HG03457 (cell line): ENCODE data around the gene TMEM187.

ENCODE experiments used
- ATAC-seq: cut with Tn5 transposase; IDR thresholded peaks from one replicate; pipeline ENCODE4 v1.9.1; 2021; ENCODE audit warnings: moderate number of reproducible peaks; ENCODE audit not compliant: unreplicated experiment

Gene TMEM187, protein sequence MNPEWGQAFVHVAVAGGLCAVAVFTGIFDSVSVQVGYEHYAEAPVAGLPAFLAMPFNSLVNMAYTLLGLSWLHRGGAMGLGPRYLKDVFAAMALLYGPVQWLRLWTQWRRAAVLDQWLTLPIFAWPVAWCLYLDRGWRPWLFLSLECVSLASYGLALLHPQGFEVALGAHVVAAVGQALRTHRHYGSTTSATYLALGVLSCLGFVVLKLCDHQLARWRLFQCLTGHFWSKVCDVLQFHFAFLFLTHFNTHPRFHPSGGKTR

DNA sequence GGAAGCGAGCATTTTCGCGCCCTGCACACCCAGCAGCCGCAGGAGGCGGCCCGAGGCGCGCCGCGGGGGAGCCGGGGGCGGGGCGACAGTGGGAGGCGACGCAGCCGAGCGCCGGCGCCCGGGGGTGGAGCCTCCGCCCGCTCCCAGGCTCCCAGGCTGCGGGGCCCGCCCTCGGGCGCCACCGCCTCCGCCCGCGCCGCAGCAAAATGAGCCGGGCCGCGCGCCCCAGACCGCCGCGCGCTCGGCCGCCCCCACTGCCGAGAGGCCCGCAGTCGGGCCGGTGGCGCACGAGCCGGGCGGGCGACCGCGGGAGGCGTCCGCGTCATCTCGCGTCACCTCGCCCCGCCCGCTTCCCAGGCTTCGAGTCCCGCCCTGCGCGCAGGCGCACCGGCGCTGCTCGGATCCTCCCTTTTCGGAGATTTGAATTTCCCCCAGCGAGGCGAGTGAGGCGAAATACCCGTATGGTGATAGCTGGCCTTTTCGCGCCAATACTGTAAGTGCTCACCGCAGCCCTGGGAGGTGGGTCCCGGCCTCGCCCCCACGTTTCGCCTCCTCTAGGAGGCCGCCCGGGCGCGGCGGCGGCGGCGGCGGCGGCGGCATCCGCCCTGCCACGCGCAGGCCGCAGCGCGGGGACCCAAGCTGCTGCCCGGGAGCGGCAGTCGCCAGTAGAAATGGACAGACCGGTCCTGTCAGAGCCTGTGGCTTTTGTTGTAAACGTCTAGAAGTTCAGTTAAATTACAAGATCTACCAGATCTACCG, at the start of gene TMEM187:
TSS of gene TMEM187 (plus strand) at position 387 of the 759 bp plus-strand sequence. CDS start 9,309 bp downstream, outside the sequence.
- ATAC-seq: peak; percentile 41

DNA sequence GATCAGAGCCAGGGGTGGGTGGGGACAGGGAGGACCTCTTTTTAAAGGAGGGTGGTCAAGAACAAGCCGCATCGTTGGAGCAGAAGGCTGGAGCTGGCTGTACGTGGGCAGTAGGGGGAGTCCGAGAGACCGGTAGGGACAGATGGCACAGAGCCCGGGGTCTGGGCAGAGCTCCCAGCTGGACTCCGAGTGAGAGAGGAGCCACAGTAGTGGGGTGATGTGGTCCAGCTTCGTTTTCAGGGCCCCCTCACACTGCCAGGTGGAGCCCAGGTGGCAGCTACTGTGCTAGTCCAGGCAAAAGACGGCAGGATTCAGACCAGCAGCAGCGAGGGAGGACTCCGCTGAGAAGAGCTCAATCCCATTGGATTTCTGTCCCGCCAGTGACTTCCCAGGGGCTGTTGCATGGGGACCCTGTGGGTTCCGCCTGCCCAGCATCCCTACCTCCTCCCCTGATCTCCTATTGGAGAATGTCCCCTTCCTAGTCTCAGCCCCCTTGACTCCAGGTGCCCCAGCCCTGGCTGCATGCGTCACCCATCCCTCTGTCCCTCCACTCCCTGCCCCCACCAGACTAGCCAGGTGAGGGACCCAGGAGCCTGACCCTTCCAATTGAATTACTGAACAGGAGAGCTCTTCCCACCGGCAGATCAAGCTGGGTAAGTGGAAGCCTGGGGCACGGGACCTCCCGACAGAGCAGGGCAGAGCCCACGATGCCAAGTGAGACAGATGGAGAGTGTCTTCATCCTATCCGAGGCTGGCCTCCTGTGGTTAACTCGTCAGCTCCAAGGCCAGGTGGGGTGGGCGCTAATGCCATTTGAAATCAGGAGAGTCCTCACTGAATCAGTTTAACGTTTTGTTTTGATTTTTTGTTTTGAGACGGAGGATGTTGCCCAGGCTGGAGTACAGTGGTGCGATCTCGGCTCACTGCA, 49.4 kb upstream of the TMEM187 start:
- ATAC-seq: no peak

DNA sequence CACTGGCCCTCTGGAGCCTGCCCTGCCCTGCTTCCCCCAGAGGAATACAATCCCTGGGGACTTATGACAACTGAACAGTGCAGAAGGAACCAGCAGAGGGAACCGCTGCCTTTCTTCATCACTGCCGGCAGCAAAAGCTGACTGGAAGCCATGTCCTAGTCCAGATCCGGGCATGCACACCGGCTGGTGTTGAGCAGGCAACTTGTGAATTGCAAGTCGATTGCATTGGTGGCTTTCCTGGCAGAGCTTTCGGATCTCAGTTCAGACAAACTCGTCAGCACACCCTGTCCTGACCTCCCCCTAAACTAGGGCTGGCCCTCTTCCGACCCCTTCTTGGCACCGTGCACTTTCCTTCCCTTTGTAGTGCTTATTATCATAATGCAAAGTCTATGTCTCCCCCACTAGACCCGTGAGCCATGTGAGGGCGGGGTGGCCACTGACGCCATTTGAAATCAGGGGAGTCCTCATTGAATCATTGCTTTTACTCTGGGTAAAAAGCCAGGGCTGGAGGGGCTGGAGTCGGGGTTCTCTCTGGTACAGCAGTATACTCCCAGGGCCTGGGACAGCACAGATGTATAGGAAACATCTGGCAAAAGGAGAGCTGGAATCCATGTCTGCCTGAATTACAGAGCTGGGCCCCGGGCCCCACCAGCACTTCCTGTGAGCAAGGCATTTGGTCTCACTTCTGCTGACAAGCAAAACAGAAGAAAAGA, 48.2 kb upstream of the TMEM187 start:
- ATAC-seq: no peak

DNA sequence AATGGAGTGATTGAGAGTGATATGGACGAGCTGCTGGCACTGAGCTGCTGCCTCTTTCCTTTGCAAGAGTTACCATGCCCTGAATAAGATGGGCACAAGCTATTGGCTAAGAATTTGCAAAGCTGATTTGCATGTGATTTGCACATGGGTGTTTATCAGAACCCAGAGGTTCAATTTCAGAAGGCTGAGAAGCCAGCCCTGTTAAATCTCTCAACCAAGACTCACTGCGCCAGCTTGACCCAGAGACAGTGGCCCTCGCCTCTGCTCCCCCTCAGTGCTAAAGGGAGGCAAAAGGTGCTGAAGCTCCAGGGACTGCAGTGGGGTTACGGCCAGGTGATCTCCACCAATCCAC, 47.2 kb upstream of the TMEM187 start:
- ATAC-seq: no peak

DNA sequence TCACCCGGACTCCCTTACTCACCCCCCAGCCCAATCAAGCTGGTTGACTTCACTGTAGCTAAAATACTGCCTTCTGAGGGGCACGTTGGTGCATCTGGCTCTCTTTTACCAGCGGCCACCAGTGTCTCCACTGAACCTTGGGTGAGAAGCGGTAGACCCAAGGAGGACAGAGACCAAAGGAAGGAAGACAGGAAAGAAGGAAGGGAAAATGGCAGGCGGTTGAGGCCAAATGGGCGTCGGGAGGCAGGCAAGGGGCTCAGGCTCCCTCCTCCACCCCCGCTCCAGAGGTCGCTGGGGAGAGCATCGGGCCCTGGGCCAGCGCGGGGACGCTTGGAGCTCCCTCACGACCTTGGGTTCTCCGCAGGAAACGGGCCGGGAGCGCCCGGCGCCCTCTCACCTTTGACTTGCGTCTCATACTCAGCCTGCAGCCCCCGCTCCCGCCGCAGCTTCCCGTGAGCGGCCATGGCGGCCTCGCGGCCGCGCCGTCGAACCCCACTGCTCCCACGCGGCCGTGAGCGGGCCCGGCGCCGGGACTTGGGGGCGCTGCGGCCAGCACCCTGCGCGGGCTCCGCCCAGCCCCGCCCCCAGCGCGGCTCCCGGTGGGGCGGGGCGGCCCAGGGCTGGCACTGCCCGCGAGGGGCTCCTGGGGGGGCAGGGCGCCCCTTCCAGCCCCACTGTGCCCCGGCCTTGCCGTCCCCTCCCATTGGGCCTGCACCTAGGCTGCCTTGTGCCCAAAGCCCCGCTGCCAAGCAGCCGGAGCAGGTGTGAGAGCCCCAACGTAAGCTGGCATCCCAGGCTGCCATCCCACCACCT, 46.6 kb upstream of the TMEM187 start, which contains the start of gene ARHGAP4:
TSS of gene ARHGAP4 (minus strand) at position 526 of the 813 bp plus-strand sequence. CDS start at position 464, 62 bp downstream.
- ATAC-seq: no peak

DNA sequence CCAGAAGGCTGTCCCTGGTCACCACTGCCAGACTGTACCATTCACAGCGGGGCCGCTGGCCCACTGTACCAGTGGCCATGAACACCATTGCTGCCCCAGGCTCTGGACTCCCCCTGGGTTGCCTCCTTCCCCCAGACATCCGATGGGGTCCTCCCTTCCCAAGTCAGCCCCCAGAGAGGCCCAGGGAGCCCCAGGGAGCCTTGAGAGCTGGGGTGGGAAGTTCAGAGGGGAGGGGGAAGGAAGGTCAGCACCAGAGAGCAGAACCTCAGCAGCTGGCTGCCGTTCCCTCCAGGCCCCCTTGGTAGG, 46.0 kb upstream of the TMEM187 start:
- ATAC-seq: no peak

DNA sequence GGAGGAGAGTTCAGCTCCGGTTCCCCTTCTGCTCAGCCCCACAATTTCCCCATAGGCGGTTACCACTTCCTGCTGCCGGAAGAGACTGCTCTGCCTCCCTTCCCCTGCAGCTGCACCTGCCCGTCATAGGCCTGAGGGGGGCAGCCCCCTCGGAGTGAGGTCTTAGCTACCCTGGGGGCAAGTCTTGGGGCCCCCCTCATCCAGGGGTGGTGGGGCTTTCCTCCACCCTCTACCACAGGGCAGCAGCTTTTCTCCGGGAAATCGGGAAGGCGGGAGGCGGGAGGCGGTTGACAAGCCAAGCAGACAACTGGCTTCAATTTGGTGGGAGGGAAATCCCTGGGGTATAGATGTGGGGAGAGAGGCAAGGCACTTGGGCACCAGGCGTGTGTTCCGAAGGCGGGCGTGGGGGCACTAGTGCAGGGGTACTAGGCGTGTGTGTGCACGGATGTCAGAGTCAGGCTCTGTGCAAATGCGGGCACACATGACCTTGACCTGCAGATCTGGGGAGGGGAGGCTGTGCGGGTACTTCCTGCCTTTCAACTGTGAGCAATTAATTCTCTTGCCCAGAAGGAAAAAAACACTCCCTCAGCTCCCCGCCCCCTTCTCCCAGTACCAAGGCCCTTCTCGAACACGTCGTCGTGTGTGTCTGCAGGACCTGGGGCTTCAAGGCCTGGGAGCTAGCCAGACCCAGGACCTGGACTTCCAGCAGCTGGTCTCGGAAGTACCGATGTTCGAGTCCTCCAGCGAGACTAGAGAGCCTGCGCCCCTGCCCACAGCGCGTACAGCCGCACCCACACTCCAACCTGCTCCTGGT, 45.5 kb upstream of the TMEM187 start:
- peak; percentile 30 for ATAC-seq

DNA sequence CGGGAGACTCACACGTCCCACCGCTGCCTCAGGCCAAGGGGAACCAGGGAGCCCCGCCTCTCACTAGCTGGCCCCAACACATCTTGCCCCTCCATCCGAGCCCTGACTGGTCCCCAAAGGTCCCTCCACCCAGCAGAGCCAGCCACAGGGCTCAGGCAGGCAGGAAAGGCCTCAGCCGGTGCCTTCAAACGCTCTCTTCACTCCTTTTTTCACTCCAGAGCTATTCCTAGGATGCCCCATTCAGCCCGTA, 45.0 kb upstream of the TMEM187 start:
- ATAC-seq: no peak

DNA sequence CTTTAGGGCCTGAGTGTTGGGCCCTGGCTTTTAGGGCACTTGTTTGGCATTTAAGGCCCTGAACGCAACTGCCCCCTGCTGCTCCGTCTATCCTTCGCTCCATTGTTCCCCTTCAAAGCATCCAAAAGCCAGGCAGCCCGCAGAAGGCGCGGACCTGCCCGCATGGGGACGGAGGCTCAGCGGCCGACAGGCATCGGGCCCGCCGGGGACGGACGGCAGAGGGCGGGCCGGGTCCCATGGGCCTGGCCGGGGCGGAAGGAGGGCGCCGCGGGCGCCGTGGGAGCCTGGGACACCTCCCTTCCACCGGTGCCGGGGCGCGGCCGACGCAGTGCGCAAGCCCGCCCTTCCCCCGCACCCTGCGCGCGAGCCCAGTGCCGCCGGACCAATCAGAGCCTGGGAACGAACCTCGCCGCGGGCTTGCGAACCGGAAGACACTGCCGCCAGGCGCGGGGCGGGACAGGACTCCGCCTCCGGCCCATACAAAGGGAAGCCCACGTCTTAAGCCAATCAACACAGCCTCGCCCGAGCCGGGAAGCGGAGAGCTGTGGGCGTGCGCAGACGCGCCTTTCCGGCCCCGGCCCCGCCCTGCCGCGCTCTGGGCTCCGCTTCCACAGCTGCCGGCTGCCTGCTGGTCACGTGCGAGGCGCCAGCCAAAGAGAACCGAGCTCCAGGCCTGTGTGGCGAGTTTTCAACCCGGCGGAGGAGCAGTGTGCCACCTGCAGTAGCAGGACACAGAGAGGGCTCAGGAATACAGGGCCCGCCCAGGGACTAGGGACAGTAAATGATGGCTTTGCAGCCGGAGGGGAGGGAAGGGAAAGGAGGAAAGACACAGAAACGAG, 44.4 kb upstream of the TMEM187 start:
- peak; percentile 53 for ATAC-seq

DNA sequence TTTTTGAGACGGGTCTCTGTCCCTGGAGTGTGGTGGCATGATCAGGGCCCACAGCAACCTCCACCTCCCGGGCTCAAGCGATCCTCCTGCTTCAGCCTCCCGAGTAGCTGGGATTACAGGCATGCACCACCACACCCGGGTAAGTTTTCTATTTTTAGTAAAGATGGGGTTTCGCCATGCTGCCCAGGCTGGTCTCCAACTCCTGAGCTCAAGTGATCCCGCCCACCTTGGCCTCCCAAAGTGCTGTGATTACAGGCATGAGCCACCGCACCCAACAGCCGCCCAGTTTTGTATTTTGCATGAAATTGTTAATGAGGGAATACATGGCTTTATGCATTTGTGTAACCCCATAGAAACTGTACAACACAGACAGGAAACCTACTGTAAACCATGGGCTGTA, 43.7 kb upstream of the TMEM187 start:
- no peak for ATAC-seq

DNA sequence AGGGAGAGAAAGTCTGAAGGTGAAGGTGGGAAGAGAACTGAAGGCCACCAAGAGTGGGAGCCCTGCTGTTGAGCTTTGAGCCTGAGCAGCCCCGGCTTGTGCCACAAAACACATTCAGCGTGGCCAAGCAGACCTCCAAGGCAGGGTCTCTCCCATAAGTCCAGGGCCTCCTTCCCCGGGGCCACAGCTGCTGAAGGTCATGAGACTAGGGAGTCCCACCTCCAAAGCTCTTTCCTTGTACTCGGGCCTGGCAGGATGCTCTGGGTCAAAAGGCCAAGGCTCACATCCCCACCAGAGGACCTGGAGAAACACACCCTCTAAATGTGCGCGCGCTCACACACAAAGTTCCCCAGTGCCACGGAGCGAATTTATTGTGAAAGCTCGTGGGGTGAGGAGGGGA, 43.0 kb upstream of the TMEM187 start:
- no peak for ATAC-seq

DNA sequence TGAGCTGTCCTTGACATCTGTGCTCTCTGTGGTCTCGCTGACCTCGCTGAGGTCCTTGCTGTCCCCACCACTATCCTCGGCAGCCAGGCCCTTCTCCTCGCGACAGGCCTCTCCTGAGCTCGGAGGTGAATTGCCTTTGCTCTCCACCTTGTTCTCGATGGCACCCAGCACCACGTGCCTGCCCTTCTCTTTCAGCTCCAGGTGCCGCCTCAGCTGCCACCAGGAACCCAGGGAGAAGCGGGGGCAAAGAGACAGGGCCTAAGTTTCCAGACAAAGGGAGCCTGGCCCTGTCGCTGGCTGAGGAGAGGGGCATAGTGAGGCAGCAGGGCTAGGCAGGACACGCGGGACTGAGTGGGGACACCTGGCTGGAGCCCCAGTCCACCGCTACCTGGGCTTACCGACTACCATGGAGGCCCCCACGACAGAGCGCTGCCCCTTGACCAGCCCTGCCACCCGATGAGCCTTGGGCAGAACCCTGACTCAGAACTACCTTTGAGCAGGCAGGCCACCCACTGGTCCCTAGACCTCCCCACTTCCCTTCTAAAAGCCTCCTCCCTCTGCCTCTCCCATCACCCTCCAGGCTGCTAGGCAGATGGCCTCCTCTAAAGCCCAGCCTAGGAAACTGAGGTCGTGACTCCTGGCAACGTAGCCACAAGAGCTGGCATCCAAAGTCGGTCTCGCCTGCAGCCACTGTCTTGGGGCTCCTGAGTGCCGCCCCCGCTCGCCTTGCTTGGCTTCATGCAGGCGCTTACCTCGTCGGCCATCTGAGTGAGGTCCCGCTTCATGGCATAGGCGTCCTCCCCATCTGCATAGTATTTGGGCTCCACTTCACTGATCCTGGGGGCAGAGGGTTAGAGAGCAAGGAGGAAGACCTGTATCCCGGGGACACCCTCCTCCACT, 42.3 kb upstream of the TMEM187 start:
- ATAC-seq: no peak

DNA sequence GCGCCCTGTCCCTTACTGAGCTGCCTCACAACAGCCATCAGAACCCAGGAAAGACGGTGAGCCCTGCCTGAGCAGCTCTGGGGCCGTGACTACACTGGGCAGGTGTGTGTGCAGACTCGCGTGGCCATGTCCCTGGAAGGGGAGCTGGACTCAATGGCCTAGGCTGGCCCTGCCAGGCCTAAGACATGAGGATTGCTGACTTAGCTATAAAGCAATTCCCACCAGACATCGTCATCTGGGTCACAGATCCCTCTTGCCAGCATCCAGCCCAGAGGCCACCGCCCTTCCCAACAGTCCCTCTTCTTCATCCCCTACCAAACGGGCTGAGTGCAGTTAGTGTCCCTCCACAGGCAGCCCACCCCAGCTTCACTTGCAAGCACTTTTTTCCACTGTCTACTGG, 41.4 kb upstream of the TMEM187 start:
- no peak for ATAC-seq

DNA sequence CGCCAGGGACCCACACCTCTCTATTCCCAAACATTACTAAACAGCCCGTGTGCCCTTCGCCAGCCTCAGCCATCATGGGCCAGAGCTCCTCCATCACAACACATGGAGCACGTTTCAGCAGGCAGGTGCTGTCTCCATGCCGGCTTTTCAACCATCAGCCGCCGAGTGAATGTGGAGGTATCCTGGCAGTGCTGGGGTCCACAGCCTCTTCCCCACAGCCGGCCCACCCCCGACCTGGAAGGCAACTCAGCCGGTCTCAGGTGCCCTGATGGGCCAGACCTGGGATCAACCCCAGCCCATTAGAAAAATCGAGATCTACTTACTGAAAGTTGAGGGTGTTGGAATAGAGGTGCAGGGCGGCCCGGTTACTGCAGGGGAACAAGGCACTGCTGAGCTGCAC, 40.8 kb upstream of the TMEM187 start:
- ATAC-seq: no peak

DNA sequence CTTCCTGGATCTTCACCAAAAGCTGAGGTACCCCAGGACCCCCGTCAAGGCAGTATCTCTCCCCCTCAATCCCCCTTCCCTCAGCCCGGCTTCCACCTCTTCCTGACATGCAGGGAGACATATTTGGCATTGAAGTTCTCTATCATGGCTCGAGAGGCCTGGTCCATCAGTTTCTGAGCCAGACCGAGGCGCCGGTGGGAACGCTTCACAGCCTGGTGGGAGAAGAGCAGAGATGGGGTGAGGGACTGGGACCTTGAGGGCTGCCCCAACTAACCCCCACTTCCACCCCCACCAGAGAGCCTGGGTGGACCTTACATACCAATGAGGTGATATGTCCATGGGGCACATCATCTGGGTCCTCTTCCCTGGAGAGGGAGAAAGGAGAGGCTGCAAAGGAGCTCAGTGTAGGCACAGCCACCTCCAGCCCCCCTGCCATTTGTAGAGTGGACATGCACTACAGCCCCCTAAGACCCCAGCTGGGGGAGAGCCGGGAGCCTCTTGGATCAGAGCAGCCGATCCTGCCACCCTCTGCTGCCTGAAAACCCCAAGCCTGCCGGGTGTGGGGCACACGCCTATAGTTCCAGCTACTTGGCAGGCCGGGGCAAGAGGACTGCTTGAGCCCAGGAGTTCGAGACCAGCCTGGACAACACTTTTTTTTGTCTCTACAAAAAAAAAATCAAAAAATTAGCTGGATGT, 40.2 kb upstream of the TMEM187 start:
- ATAC-seq: no peak

DNA sequence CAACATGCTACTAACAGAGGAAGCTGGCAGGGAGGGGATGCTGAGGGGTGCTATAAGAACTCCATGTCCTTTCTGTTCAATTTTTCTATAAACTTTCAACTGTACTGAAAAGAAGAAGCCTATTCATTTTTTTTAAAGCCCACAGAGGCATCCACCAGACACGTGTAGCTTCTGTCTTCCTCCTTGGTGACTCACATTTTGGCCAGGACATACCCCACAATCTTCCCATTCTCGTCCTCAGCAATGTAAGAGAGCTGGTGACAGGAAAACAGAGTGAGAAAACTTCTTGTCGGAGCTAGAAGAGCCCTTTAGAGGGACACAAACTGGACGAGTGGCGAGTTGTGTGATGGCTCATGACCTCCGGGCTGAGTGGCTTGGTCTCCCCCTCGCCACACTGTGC, 38.8 kb upstream of the TMEM187 start:
- ATAC-seq: no peak

DNA sequence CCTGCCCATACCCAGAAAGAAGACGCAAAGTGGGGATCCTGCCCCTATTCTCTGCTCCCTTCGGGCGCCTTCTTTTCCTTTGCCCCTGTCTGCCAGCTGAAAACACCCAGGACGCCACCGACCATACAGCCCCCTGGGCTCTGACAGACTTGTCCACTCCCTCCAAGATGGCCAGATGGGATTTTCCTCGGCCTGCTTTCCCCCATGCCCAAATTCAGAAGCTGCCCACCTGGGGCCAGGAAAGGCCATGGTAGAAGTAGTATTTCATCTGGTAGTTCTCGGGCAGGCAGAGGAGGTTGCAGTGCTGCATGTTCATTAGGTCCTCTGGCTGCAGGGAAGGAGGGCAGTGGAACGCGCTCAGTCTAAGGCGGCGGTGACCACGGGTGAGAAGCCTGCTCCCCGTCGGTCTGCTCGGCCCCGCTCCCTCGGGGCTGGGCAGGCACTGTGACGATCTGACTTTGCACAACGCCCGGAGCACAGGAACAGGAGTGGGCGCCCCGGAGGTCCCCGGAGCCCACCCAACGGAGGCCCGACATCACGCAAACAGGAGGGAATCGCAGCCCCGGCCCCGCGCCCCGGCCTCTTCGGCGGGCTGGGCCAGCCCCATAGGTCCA, 38.3 kb upstream of the TMEM187 start:
- no peak for ATAC-seq
